Endothelial cell of umbilical vein (primary cell): ENCODE data around the gene MYH10. TPM values are rescaled to one million over a fixed set of nuclear protein-coding genes. Genes with fewer than 3 reads are reported as not detected.

Source experiments
- BruUV-seq: library from RNA; stranded (reverse); fragments of 400-500 nt; replicated peaks from 2 replicates; lab custom pipeline; 2021; lab: Mats Ljungman, UMichigan
- CTCF ChIA-PET: fragments of 300-600, 350-600 bp; sonication (Branson Sonifier 250); formaldehyde crosslinking; loops from one replicate; lab custom pipeline; 2021; ENCODE audit warnings: antibody characterized with exemption, inconsistent platforms; lab: Charles Lee
- POLR2A ChIA-PET: fragments of 300-600, 350-600 bp; sonication (Branson Sonifier 250); formaldehyde crosslinking; loops from one replicate; lab custom pipeline; 2021; ENCODE audit warnings: antibody characterized with exemption, inconsistent platforms; lab: Charles Lee
- DNase-seq: peaks from one replicate; pipeline ENCODE4 v3.0.0-alpha.2; 2011; ENCODE audit warnings: low read depth, low spot score
- FAIRE-seq: peaks from 2 replicates; lab custom pipeline; 2011; peaks lifted over from hg19 to GRCh38; lab: Jason Lieb, UNC
- H2AFZ ChIP-seq: 2 replicates; pipeline ENCODE4 v1.6.0; 2012; ENCODE audit warnings: low read depth, low read length, control low read depth, inconsistent platforms
- H3K27ac ChIP-seq: 2 replicates; pipeline ENCODE4 v1.5.1; 2011; ENCODE audit warnings: low read depth, mild to moderate bottlenecking, control low read depth, low read length, moderate library complexity; ENCODE audit not compliant: insufficient read depth
- H3K27me3 ChIP-seq, 2 experiments: 2 replicates each; pipeline versions ENCODE4 v1.6.0 to v1.6.1; 2011; ENCODE audit warnings: low read length in 2 of 2, mixed read lengths in 1 of 2; ENCODE audit not compliant: control insufficient read depth in 2 of 2, insufficient read depth in 2 of 2
- H3K36me3 ChIP-seq, 2 experiments: 2 replicates in 1 of 2; 3 replicates in 1 of 2; pipeline ENCODE4 v1.5.1; 2011; ENCODE audit warnings: low read length in 2 of 2, mild to moderate bottlenecking in 1 of 2, moderate library complexity in 1 of 2; ENCODE audit not compliant: control insufficient read depth in 2 of 2, insufficient read depth in 2 of 2; ENCODE audit errors: extremely low read depth in 1 of 2
- H3K4me1 ChIP-seq: 3 replicates; pipeline ENCODE4 v1.5.1; 2011; ENCODE audit warnings: mild to moderate bottlenecking, low read length; ENCODE audit not compliant: control insufficient read depth, insufficient read depth; ENCODE audit errors: extremely low read depth
- H3K4me2 ChIP-seq: 2 replicates; pipeline ENCODE4 v1.6.1; 2011; ENCODE audit warnings: low read length, control low read depth, mixed read lengths; ENCODE audit not compliant: insufficient read depth
- H3K4me3 ChIP-seq, 3 experiments: fragments of 200-600 bp in 1 of 3; sonication (generic), shearing (Covaris generic) in 1 of 3; replicated peaks in 1 of 3; 2 replicates each; pipeline ENCODE4 v1.5.1; 2011 to 2016; ENCODE audit warnings: control low read depth in 3 of 3, low read length in 3 of 3, mild to moderate bottlenecking in 2 of 3, inconsistent platforms in 1 of 3, low read depth in 1 of 3, moderate library complexity in 1 of 3; ENCODE audit not compliant: insufficient read depth in 1 of 3
- H3K79me2 ChIP-seq: 2 replicates; pipeline ENCODE4 v1.6.0; 2012; ENCODE audit warnings: low read length, inconsistent platforms; ENCODE audit not compliant: control insufficient read depth, insufficient read depth
- H3K9ac ChIP-seq: replicated peaks from 2 replicates; pipeline ENCODE3; 2011; ENCODE audit warnings: low read length, control low read depth; ENCODE audit not compliant: insufficient read depth; ENCODE audit errors: extremely low read depth
- H3K9me1 ChIP-seq: replicated peaks from 3 replicates; pipeline ENCODE4 v1.6.0; 2011; ENCODE audit warnings: mild to moderate bottlenecking, low read length; ENCODE audit not compliant: control insufficient read depth, insufficient read depth; ENCODE audit errors: extremely low read depth
- H3K9me3 ChIP-seq: replicated peaks from 2 replicates; pipeline ENCODE4 v1.5.1; 2012; ENCODE audit warnings: low read length, inconsistent platforms; ENCODE audit not compliant: control insufficient read depth, insufficient read depth
- H4K20me1 ChIP-seq: replicated peaks from 2 replicates; pipeline ENCODE3; 2011; ENCODE audit warnings: mild to moderate bottlenecking, low read length; ENCODE audit not compliant: control insufficient read depth, insufficient read depth; ENCODE audit errors: extremely low read depth
- CTCF ChIP-seq, 2 donors: IDR thresholded peaks; 1 replicate in 1 of 2; 2 replicates in 1 of 2; pipeline ENCODE4 v1.5.1; 2011; ENCODE audit warnings: low read length in 2 of 2, mild to moderate bottlenecking in 2 of 2, moderate library complexity in 2 of 2, control low read depth in 1 of 2, inconsistent platforms in 1 of 2, low read depth in 1 of 2; ENCODE audit not compliant: insufficient read depth in 1 of 2; ENCODE audit errors: extremely low read depth in 1 of 2
- EZH2 ChIP-seq: IDR thresholded peaks from 2 replicates; pipeline ENCODE4 v1.6.1; 2012; ENCODE audit warnings: borderline replicate concordance, low read depth, mild to moderate bottlenecking, moderate library complexity, low read length, inconsistent platforms; ENCODE audit not compliant: severe bottlenecking
- FOS ChIP-seq: IDR thresholded peaks from 2 replicates; pipeline ENCODE4 v1.6.1; 2011; ENCODE audit warnings: mild to moderate bottlenecking, low read length, moderate library complexity, borderline replicate concordance; ENCODE audit not compliant: insufficient read depth
- GATA2 ChIP-seq: IDR thresholded peaks from 2 replicates; pipeline ENCODE4 v1.7.0; 2011; ENCODE audit warnings: low read depth, mild to moderate bottlenecking, moderate library complexity, mixed read lengths, low read length; ENCODE audit not compliant: insufficient read length, insufficient read depth
- JUN ChIP-seq: IDR thresholded peaks from 2 replicates; pipeline ENCODE4 v1.6.1; 2011; ENCODE audit warnings: borderline replicate concordance, low read depth; ENCODE audit not compliant: insufficient read length, insufficient read depth
- MAX ChIP-seq: IDR thresholded peaks from 2 replicates; pipeline ENCODE4 v1.6.1; 2011; ENCODE audit not compliant: insufficient read depth, insufficient read length
- MYC ChIP-seq: IDR thresholded peaks from one replicate; pipeline ENCODE4 v1.6.1; 2011; ENCODE audit warnings: mild to moderate bottlenecking, low read depth, low read length
- POLR2A ChIP-seq: IDR thresholded peaks from 2 replicates; pipeline ENCODE4 v1.6.1; 2012; ENCODE audit warnings: low read depth, mild to moderate bottlenecking, control low read depth, low read length
- dilution Hi-C: fragments of 300-500 bp; cut with MboI; formaldehyde crosslinking; loops from one replicate; pipeline ENCODE4 v1.15.0; 2019; ENCODE audit warnings: low sequenced_read_pairs; ENCODE audit not compliant: extremely low pct_ligation_motif_present
- intact Hi-C: fragments of 100-400 bp; cut with micrococcal nuclease; formaldehyde crosslinking; loops from one replicate; pipeline ENCODE4 v1.10.0; 2022
- polyA plus RNA-seq, 4 experiments: library from polyadenylated mRNA; depleted of rRNA in 3 of 4; stranded (reverse) in 3 of 4; unstranded in 1 of 4; fragments of >200 nt; gene quantifications; 2 replicates each; pipeline versions ENCODE4 v1.2.1 to v1.2.3, GENCODE V29; 2011 to 2012; ENCODE audit warnings: missing spikeins in 1 of 4
- total RNA-seq: library from RNA; stranded (reverse); gene quantifications from 2 replicates; pipeline ENCODE4 v1.2.3, GENCODE V29; 2021

Gene MYH10
- total and polyA plus RNA-seq, 2 donors (not counting 3 experiments of a cell fraction or from before 2014, with no cell fraction given), result 73.4 to 232 TPM

GRCh38 chr17:8611619-8612298, 18.8 kb downstream of the MYH10 start:
- dilution Hi-C loops, result no loop called here
- Histone ChIP-seq H3K4me1 (no peaks in the 10 kb centered on the region), H3K27me3 (no peaks in the 10 kb centered on the region), H3K27ac (no peak overlapping the region), H4K20me1 (peaks cover 7% of the 10 kb centered on the region), H2AFZ (no peak overlapping the region), H3K9ac (no peak overlapping the region), H3K9me3 (no peaks in the 10 kb centered on the region), H3K9me1 (no peaks in the 10 kb centered on the region), H3K36me3 (no peaks in the 10 kb centered on the region), H3K79me2 (peaks cover 17% of the 10 kb centered on the region), H3K4me3 (no peak overlapping the region), H3K4me2 (no peak overlapping the region)
- intact Hi-C loops, result no loop called here
- no peak for DNase-seq
- BruUV-seq, result no TSS peak
- ChIA-PET CTCF (interaction anchor here (0.6 to 1.4 kb wide), 3 partner anchors 9 to 134 kb away, joined by 3 to 4 read pairs (median 3); no protein-coding TSS in a partner anchor), POLR2A (no interaction called here)
- TF ChIP-seq MYC (no peak), EZH2 (no peak), CTCF (IDR thresholded peaks at IDR 0.05; ENCODE audit: extremely low read depth in 1 of 2, insufficient read depth in 1 of 2, low read depth in 1 of 2, low read length in 2 of 2) (no peak), JUN (no peak), FOS (no peak), POLR2A (no peak), GATA2 (no peak), MAX (no peak)
- FAIRE-seq, result no peak
